Activated T-helper 1 cell treated with anti-CD3 and anti-CD28 coated beads, Interleukin-12 subunit alpha, Interleukin-12 subunit beta, Interleukin-2, Interleukin-4 antibody, amounts not matched to agents 30 ng/mL and 10 ng/mL and 1 ng/mL, durations not matched to agents 14 hours and 24 hours and 36 hours (primary cell): ENCODE data around the gene SAXO2. TPM values are rescaled to one million over a fixed set of nuclear protein-coding genes. Genes with fewer than 3 reads are reported as not detected.
"Not testable (repeated sequence)": the region's sequence is repeated elsewhere in the genome, so short reads cannot be mapped to it uniquely, and the experiment has no call there.

ENCODE experiments used
- DNase-seq: peaks from one replicate; pipeline ENCODE4 v3.0.0; 2021; ENCODE audit warnings: low spot score
- H3K27ac Mint-ChIP-seq: one replicate; pipeline ENCODE4 v1.8.0; 2021; ENCODE audit warnings: mild to moderate bottlenecking, mixed read lengths
- H3K27me3 Mint-ChIP-seq: one replicate; pipeline ENCODE4 v1.8.0; 2022; ENCODE audit warnings: mild to moderate bottlenecking, moderate library complexity, mixed read lengths; ENCODE audit not compliant: insufficient read depth
- H3K36me3 Mint-ChIP-seq: one replicate; pipeline ENCODE4 v1.8.0; 2021; ENCODE audit warnings: low read depth, mixed read lengths
- H3K4me1 Mint-ChIP-seq: one replicate; pipeline ENCODE4 v1.8.0; 2021; ENCODE audit warnings: low read depth, mixed read lengths
- H3K4me3 Mint-ChIP-seq: one replicate; pipeline ENCODE4 v1.8.0; 2021; ENCODE audit warnings: mild to moderate bottlenecking, moderate library complexity, mixed read lengths
- H3K9me3 Mint-ChIP-seq: one replicate; pipeline ENCODE4 v1.8.0; 2021; ENCODE audit warnings: mixed read lengths
- intact Hi-C: fragments of 100-400 bp; cut with micrococcal nuclease; formaldehyde crosslinking; loops from one replicate; pipeline ENCODE4 v1.15.1; 2024
- total RNA-seq: library from RNA; stranded (reverse); gene quantifications from 2 replicates; pipeline ENCODE4 v1.2.3, GENCODE V29; 2022

SAXO2 gene
- total RNA-seq, 1 donor from 2014 or later = 0.57 TPM

- Mint-ChIP-seq H3K27ac (peak overlapping the region; percentile 95), H3K4me3 (peak overlapping the region; percentile 96), H3K36me3 (peaks cover 15% of the 10 kb centered on the region), H3K4me1 (peaks cover 27% of the 10 kb centered on the region)
- H3K27me3 Mint-ChIP-seq, H3K9me3 Mint-ChIP-seq: not testable (repeated sequence)
- intact Hi-C loops = loop anchor here (1.0 to 10.0 kb wide), 4 partner anchors 215 to 939 kb away; partner anchors contain the start of genes BTBD1, MEX3B, RPS17 and STARD5
- DNase-seq = peak; percentile 22
These were observed 824 bp upstream of the SAXO2 start for GRCh38 chr15:82261566-82262421.

DNA sequence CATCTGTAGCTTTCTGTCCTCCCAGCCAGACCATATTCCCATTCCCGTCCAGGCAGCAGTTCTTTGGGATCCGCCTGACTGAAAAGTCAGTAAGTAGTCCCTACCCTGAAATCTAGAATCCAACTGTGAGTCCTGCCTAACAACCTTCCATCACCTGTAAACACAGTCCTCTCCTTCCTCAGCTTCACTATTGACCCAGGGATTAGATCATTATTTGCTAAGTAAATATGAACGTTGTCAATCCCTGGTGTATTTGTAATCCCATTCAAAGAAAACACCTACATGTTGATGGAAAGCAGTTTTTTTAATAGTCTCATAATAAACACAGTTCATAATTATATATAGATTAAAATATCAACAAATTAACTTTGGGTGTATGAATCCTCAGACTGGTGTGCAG is 732 bp downstream of the SAXO2 start:
- Mint-ChIP-seq H3K27ac (no peak overlapping the region), H3K27me3 (no peaks in the 10 kb centered on the region), H3K36me3 (peaks cover 6% of the 10 kb centered on the region), H3K4me3 (peak overlapping the region; percentile 96), H3K9me3 (no peaks in the 10 kb centered on the region), H3K4me1 (peaks cover 27% of the 10 kb centered on the region)
- no peak for DNase-seq
- intact Hi-C loops = loop anchor here (2.0 to 10.0 kb wide), 3 partner anchors 217 to 941 kb away; partner anchors contain the start of genes BTBD1, MEX3B and STARD5

GRCh38 chr15:82267137-82267536 is 4.5 kb downstream of the SAXO2 start:
- H3K36me3 Mint-ChIP-seq, H3K27me3 Mint-ChIP-seq, H3K4me1 Mint-ChIP-seq, H3K9me3 Mint-ChIP-seq, H3K27ac Mint-ChIP-seq, DNase-seq, H3K4me3 Mint-ChIP-seq: not testable (repeated sequence)
- intact Hi-C loops = loop anchor here (10.0 kb wide), 1 partner anchor 798 kb away; the partner anchor contains the start of gene BTBD1

GRCh38 chr15:82268454-82268853 is 5.8 kb downstream of the SAXO2 start:
- not testable (repeated sequence) for H3K4me3 Mint-ChIP-seq, H3K27ac Mint-ChIP-seq, H3K4me1 Mint-ChIP-seq, H3K9me3 Mint-ChIP-seq, DNase-seq, H3K27me3 Mint-ChIP-seq, H3K36me3 Mint-ChIP-seq
- intact Hi-C loops = loop anchor here (10.0 kb wide), 1 partner anchor 796 kb away; the partner anchor contains the start of gene BTBD1

- Mint-ChIP-seq H3K27me3 (peaks cover 20% of the 10 kb centered on the region), H3K36me3 (no peaks in the 10 kb centered on the region), H3K4me1 (no peaks in the 10 kb centered on the region), H3K4me3 (no peak overlapping the region), H3K27ac (no peak overlapping the region), H3K9me3 (no peaks in the 10 kb centered on the region)
- DNase-seq = no peak
- intact Hi-C loops = no loop called here
These were observed 9.5 kb downstream of the SAXO2 start for GRCh38 chr15:82272154-82272553.

DNA sequence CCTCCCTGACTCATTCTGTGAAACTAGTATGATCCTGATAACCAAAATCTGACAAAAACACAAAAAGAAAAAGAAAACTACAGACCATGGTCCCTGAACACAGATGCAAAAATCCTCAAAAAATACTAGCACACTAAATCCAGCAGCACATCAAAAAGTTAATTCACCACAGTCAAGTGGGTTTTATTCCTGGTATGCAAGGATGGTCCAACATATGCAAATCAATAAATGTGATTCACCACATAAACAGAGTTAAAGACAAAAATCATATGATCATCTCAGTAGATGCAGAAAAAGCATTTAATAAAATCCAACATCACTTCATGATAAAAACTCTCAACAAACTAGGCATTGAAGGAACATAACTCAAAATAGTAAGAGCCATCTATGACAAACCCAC is 12.8 kb downstream of the SAXO2 start:
- H3K4me3 Mint-ChIP-seq = no peak overlapping the region
- H3K27me3 Mint-ChIP-seq = peaks cover 30% of the 10 kb centered on the region
- no peaks in the 10 kb centered on the region for H3K36me3 Mint-ChIP-seq
- H3K27ac Mint-ChIP-seq = no peak overlapping the region
- intact Hi-C loops = no loop called here
- no peaks in the 10 kb centered on the region for H3K4me1 Mint-ChIP-seq
- DNase-seq = no peak
- H3K9me3 Mint-ChIP-seq = no peaks in the 10 kb centered on the region

- H3K4me1 Mint-ChIP-seq, H3K4me3 Mint-ChIP-seq, H3K36me3 Mint-ChIP-seq, H3K27ac Mint-ChIP-seq, H3K9me3 Mint-ChIP-seq, DNase-seq, intact Hi-C loops: not testable (repeated sequence)
- H3K27me3 Mint-ChIP-seq = peaks cover 20% of the 10 kb centered on the region
These were observed 18.7 kb downstream of the SAXO2 start for GRCh38 chr15:82281276-82281675.

DNA sequence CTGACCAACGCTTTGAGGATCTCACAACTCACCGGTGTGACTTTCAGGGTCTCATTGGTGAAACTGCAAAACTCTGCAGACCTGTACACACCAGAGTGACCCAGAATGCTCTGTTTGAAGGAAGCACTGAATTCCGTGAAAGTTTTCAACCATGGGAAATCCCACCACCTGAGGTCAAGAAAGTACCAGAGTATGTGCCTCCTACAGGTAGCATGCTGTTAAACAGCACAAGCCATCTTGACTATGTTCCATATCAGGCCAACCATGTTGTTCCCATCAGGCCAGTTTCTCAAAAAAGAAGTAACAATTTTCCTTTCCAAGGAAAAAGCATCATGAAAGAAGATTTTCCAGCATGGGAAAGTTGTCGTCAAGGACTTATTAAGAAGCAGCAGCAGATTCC is 19.8 kb downstream of the SAXO2 start:
- DNase-seq, intact Hi-C loops, H3K9me3 Mint-ChIP-seq, H3K27ac Mint-ChIP-seq, H3K36me3 Mint-ChIP-seq, H3K4me3 Mint-ChIP-seq: not testable (repeated sequence)
- Mint-ChIP-seq H3K27me3 (peaks cover 19% of the 10 kb centered on the region), H3K4me1 (peaks cover 11% of the 10 kb centered on the region)

DNA sequence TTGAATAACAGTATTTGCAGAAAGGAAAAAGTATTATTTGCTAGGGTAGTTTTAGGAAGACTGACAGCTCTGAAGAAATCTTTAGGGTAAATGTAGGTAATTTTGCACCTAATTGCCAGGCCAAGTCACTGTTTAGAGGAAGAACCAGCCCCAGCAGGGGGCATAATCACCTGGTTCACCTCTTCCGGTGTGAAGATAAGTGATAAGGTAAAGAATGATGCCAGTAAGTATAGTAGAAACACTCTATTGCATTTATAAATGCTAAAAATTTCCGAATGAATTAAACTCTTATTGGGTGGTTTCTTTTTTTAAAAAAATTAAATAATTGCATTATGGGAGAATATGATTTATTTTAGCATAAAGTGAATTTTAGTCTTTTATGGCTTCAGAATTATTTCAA is 21.8 kb downstream of the SAXO2 start:
- H3K9me3 Mint-ChIP-seq, intact Hi-C loops, H3K27ac Mint-ChIP-seq, DNase-seq, H3K4me3 Mint-ChIP-seq, H3K36me3 Mint-ChIP-seq: not testable (repeated sequence)
- Mint-ChIP-seq H3K4me1 (peaks cover 19% of the 10 kb centered on the region), H3K27me3 (peaks cover 13% of the 10 kb centered on the region)

GRCh38 chr15:82286475-82286874 is 23.9 kb downstream of the SAXO2 start:
- H3K9me3 Mint-ChIP-seq, DNase-seq, H3K36me3 Mint-ChIP-seq, intact Hi-C loops: not testable (repeated sequence)
- H3K4me1 Mint-ChIP-seq = peaks cover 19% of the 10 kb centered on the region
- peaks cover 17% of the 10 kb centered on the region for H3K27me3 Mint-ChIP-seq
- peak overlapping the region; percentile 23 for H3K27ac Mint-ChIP-seq
- H3K4me3 Mint-ChIP-seq = peak overlapping the region; percentile 16

GRCh38 chr15:82288202-82288601 is 25.6 kb downstream of the SAXO2 start:
- Mint-ChIP-seq H3K27me3 (peaks cover 17% of the 10 kb centered on the region), H3K4me1 (peaks cover 19% of the 10 kb centered on the region)
- intact Hi-C loops, H3K27ac Mint-ChIP-seq, H3K36me3 Mint-ChIP-seq, H3K4me3 Mint-ChIP-seq, H3K9me3 Mint-ChIP-seq, DNase-seq: not testable (repeated sequence)

DNA sequence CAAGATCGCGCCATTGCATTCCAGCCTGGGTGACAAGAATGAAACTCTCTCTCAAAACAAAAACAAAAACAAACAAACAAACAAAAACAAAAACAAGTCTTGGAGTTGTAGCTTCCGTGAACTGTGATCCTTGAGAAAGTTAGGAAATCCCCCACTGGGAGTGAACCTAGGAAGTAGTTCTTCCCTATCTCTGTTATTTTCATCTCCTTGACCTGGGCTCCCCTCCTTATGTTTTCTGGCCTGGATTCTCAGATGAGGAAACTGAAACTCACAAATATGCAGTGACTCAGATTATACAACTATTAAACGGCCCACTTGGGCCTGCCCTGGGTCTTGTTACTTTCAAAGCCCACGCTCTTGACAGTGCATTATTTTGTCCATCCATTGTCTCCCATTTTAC is 29.7 kb downstream of the SAXO2 start:
- Mint-ChIP-seq H3K27me3 (peaks cover 18% of the 10 kb centered on the region), H3K9me3 (peaks cover 4% of the 10 kb centered on the region)

DNA sequence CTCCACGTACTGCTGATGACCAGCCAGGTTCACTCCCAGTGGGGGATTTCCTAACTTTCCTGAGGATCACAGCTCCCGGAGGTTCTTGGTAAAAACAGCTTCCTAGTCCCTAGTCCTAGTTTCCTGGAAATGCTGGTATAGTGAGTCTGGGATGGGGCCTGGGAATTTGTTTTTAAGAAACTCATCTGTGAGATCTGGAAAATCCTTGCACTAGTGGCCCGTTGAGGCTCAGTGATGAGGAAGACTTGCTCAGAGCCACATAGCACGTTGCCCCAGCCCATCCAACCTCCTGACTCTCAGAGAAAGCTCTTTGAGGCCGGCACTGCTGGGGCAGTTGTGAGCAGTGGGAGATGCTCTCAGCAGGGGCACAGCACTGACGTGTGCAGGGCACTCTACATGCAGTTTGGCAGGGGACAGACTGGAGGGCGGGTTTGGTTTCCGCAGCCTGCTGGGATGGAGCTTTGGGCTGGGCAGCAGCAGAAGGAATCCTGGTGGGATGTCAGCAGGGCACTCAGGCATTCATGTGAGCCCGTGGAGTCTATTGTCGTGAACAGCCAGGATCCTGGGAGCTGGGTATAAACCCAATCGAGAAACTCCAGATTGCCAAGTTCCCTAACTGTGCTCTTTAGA is 31.6 kb downstream of the SAXO2 start:
- H3K27ac Mint-ChIP-seq = no peak overlapping the region
- peaks cover 6% of the 10 kb centered on the region for H3K4me1 Mint-ChIP-seq
- no peaks in the 10 kb centered on the region for H3K36me3 Mint-ChIP-seq
- no peak overlapping the region for H3K4me3 Mint-ChIP-seq
- H3K9me3 Mint-ChIP-seq = no peaks in the 10 kb centered on the region
- H3K27me3 Mint-ChIP-seq = peaks cover 17% of the 10 kb centered on the region
- DNase-seq = no peak
- intact Hi-C loops = no loop called here

More for the DNA sequence above, 29.7 kb downstream of the SAXO2 start:
- DNase-seq = no peak
- Mint-ChIP-seq H3K27ac (no peak overlapping the region), H3K4me1 (peaks cover 9% of the 10 kb centered on the region), H3K4me3 (no peak overlapping the region), H3K36me3 (peaks cover 2% of the 10 kb centered on the region)
- intact Hi-C loops = no loop called here
